HG03558 (cell line): Measurements from ENCODE around the gene SLC7A8.

ENCODE experiments used
- ATAC-seq: cut with Tn5 transposase; IDR thresholded peaks from one replicate; pipeline ENCODE4 v1.9.1; 2021; ENCODE audit warnings: moderate number of reproducible peaks; ENCODE audit not compliant: unreplicated experiment; ENCODE audit errors: extremely low read depth

SLC7A8 gene

DNA sequence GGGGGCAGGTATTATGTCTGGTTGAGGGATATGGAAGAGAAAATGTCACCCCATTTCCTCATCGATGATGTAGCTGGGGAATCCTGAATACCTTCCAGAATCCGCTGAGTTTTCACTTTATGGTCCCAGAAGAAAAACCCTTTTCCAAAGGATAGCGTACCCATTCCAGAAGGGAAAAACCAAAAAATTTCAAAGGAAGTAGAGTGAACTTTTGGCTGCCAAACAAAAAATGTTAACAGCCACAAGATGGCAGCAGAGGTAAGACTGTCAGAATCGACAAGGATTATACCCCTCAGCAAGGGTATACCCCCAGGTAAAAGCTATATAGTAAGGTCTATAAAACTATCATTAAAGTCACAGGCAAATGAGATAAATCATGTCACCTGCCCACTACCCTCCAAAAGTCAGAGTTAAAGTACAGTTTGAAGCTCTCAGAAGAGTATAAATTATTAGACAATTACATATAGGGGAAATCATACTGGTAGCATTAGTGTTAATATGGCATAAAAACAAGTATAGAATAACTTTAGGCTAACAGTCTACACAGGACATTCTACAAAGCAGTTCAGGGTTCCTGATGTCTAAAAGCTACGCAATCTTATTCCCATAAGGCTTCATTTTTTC is 106.6 kb downstream of the SLC7A8 start:
- no peak for ATAC-seq
